Fibroblast of lung (primary cell): ENCODE results near the gene PIK3C3. TPM values are rescaled to one million over a fixed set of nuclear protein-coding genes. Genes with fewer than 3 reads are reported as not detected.
"Not testable (repeated sequence)": the region's sequence is repeated elsewhere in the genome, so short reads cannot be mapped to it uniquely, and the experiment has no call there.

Source experiments
- DNase-seq, 2 donors: peaks; one replicate each; pipeline versions ENCODE4 v3.0.0 to v3.0.0-alpha.2; 2010; ENCODE audit warnings: low read depth in 2 of 2
- H2AFZ ChIP-seq: 2 replicates; pipeline ENCODE4 v1.5.1; 2012; ENCODE audit warnings: low read length, control low read depth, inconsistent platforms
- H3K27ac ChIP-seq: 2 replicates; pipeline ENCODE4 v1.5.1; 2011; ENCODE audit warnings: low read length, control low read depth; ENCODE audit not compliant: insufficient read depth
- H3K27me3 ChIP-seq: 2 replicates; pipeline ENCODE4 v1.5.1; 2011; ENCODE audit warnings: mild to moderate bottlenecking, low read length; ENCODE audit not compliant: control insufficient read depth, insufficient read depth
- H3K36me3 ChIP-seq: 2 replicates; pipeline ENCODE4 v1.5.1; 2011; ENCODE audit warnings: low read length; ENCODE audit not compliant: control insufficient read depth, insufficient read depth
- H3K4me1 ChIP-seq: 2 replicates; pipeline ENCODE4 v1.5.1; 2011; ENCODE audit warnings: low read length; ENCODE audit not compliant: control insufficient read depth, insufficient read depth; ENCODE audit errors: extremely low read depth
- H3K4me2 ChIP-seq: 2 replicates; pipeline ENCODE4 v1.5.1; 2011; ENCODE audit warnings: low read length, control low read depth; ENCODE audit not compliant: insufficient read depth; ENCODE audit errors: extremely low read depth
- H3K4me3 ChIP-seq, 4 experiments: fragments of 200-600 bp in 1 of 4; sonication (generic) in 1 of 4; replicated peaks in 1 of 4; 2 replicates each; pipeline ENCODE4 v1.5.1; 2011 to 2016; ENCODE audit warnings: low read length in 4 of 4, low read depth in 3 of 4, mild to moderate bottlenecking in 3 of 4, control low read depth in 2 of 4, inconsistent platforms in 1 of 4, mixed read lengths in 1 of 4; ENCODE audit not compliant: insufficient read depth in 1 of 4; ENCODE audit errors: control extremely low read depth in 1 of 4
- H3K79me2 ChIP-seq: 2 replicates; pipeline ENCODE4 v1.5.1; 2012; ENCODE audit warnings: mild to moderate bottlenecking, low read length, inconsistent platforms; ENCODE audit not compliant: control insufficient read depth, insufficient read depth
- H3K9ac ChIP-seq: 2 replicates; pipeline ENCODE4 v1.5.1; 2011; ENCODE audit warnings: mild to moderate bottlenecking, low read length, control low read depth; ENCODE audit not compliant: insufficient read depth
- H3K9me3 ChIP-seq: 2 replicates; pipeline ENCODE4 v1.5.1; 2012; ENCODE audit warnings: low read depth, low read length; ENCODE audit not compliant: control insufficient read depth, insufficient read depth
- H4K20me1 ChIP-seq: 2 replicates; pipeline ENCODE4 v1.5.1; 2011; ENCODE audit warnings: low read length; ENCODE audit not compliant: control insufficient read depth, insufficient read depth; ENCODE audit errors: extremely low read depth
- EZH2 ChIP-seq: IDR thresholded peaks from 2 replicates; pipeline ENCODE4 v1.5.1; 2012; ENCODE audit warnings: low read length, control low read depth, mild to moderate bottlenecking; ENCODE audit errors: missing control alignments
- polyA plus RNA-seq, 2 donors: library from polyadenylated mRNA; depleted of rRNA in 1 of 2; stranded (reverse) in 1 of 2; unstranded in 1 of 2; fragments of >200 nt; gene quantifications; 2 replicates each; pipeline ENCODE4 v1.2.1, GENCODE V29; 2011 to 2012; ENCODE audit warnings: missing spikeins in 1 of 2
- total RNA-seq: library from RNA; depleted of rRNA; stranded (reverse); fragments of >200 nt; gene quantifications from 2 replicates; pipeline ENCODE4 v1.2.1, GENCODE V29; 2014
- TF ChIP-seq, protein P1 (sequence below), 2 donors: IDR thresholded peaks in 1 of 2; conservative IDR thresholded peaks in 1 of 2; 1 replicate in 1 of 2; 2 replicates in 1 of 2; pipeline ENCODE4 v1.5.1; 2011 to 2012; ENCODE audit warnings: low read length in 2 of 2, control low read depth in 1 of 2, inconsistent platforms in 1 of 2, low read depth in 1 of 2, mild to moderate bottlenecking in 1 of 2

Gene PIK3C3
- total and polyA plus RNA-seq, 2 donors (not counting 1 experiment from before 2014, with no cell fraction given), result 28.9 to 58.6 TPM

DNA sequence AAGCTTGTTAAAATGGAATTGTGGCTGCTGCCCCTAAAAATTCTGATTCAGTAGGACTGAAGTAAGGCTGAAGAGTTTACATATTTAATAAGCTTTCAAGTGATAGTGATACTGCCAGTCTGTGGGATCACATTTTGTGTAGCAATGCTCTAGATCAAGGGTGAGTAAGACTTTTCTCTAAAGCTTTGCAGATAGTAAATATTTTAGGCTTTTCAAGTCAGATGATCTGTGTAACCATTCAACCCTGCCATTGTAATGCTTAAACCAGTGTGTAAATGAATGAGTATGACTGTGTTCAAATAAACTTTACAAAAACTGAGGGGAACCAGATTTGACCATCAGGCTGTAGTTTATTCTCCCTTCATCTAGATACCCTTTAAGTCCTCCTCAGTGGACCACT, 92.7 kb downstream of the PIK3C3 start:
- no peaks in the 10 kb centered on the region for H3K27me3 ChIP-seq
- TF ChIP-seq, protein P1, sequence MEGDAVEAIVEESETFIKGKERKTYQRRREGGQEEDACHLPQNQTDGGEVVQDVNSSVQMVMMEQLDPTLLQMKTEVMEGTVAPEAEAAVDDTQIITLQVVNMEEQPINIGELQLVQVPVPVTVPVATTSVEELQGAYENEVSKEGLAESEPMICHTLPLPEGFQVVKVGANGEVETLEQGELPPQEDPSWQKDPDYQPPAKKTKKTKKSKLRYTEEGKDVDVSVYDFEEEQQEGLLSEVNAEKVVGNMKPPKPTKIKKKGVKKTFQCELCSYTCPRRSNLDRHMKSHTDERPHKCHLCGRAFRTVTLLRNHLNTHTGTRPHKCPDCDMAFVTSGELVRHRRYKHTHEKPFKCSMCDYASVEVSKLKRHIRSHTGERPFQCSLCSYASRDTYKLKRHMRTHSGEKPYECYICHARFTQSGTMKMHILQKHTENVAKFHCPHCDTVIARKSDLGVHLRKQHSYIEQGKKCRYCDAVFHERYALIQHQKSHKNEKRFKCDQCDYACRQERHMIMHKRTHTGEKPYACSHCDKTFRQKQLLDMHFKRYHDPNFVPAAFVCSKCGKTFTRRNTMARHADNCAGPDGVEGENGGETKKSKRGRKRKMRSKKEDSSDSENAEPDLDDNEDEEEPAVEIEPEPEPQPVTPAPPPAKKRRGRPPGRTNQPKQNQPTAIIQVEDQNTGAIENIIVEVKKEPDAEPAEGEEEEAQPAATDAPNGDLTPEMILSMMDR (conservative IDR thresholded peaks at IDR 0.05 in 1 of 2, IDR thresholded peaks at IDR 0.05 in 1 of 2; ENCODE audit: low read depth in 1 of 2, low read length in 2 of 2), result no peak
- TF ChIP-seq EZH2, result no peak
- no peaks in the 10 kb centered on the region for H3K4me1 ChIP-seq
- H3K9ac ChIP-seq, result no peak overlapping the region
- no peaks in the 10 kb centered on the region for H3K9me3 ChIP-seq
- H3K36me3 ChIP-seq, result no peaks in the 10 kb centered on the region
- H3K4me2 ChIP-seq, result peak overlapping the region; percentile 33
- peak; percentile 35 to 44 for DNase-seq
- no peak overlapping the region for H2AFZ ChIP-seq
- H3K4me3 ChIP-seq, result no peak overlapping the region
- peak overlapping the region; percentile 53 for H3K27ac ChIP-seq
- H4K20me1 ChIP-seq, result no peaks in the 10 kb centered on the region
- H3K79me2 ChIP-seq, result no peaks in the 10 kb centered on the region

DNA sequence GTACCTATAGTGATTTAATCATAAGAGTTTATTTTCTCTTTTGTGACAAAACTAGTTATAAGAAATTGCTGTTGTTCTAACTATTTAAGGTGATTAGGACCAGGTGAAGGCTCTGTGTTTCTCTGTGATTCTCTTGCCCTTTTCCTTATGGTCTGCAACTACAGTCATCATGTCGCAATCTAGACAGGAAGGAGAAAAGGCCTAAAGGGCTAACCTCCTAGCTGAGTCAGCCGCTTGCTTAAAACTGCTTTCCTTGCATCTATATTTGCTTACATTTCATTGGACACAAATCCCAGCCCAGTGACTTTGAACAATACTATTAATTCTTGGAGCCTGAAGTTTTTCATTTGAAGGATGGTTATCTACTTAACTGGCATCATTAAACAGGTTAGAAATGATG, 93.1 kb downstream of the PIK3C3 start:
- peak overlapping the region; percentile 53 for H3K27ac ChIP-seq

DNA sequence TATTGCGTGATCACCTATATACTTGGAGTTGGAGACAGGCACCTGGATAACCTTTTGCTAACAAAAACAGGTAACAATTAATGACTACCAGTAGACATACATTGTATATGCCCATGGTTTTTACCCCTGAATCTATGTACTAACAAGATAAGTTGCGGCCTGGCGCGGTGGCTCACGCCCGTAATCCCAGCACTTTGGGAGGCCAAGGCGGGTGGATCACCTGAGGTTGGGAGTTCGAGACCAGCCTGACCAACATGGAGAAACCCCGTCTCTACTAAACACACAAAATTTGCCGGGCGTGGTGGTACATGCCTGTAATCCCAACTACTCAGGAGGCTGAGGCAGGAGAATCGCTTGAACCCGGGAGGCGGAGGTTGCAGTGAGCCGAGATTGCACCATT, 94.5 kb downstream of the PIK3C3 start:
- not testable (repeated sequence) for DNase-seq

More for the DNA sequence above, 93.1 kb downstream of the PIK3C3 start:
- Histone ChIP-seq H3K27me3 (no peaks in the 10 kb centered on the region), H4K20me1 (no peaks in the 10 kb centered on the region), H3K9ac (no peak overlapping the region), H3K9me3 (no peaks in the 10 kb centered on the region), H3K4me2 (peak overlapping the region; percentile 33), H3K4me3 (no peak overlapping the region), H3K4me1 (no peaks in the 10 kb centered on the region), H2AFZ (no peak overlapping the region), H3K36me3 (no peaks in the 10 kb centered on the region), H3K79me2 (no peaks in the 10 kb centered on the region)
- TF ChIP-seq EZH2, result no peak
- TF ChIP-seq, protein P1 (conservative IDR thresholded peaks at IDR 0.05 in 1 of 2, IDR thresholded peaks at IDR 0.05 in 1 of 2; ENCODE audit: low read depth in 1 of 2, low read length in 2 of 2), result no peak
- peak; percentile 87 to 90 for DNase-seq

More for the DNA sequence above, 94.5 kb downstream of the PIK3C3 start:
- not testable (repeated sequence) for H3K9me3 ChIP-seq, H3K36me3 ChIP-seq, H3K79me2 ChIP-seq, H4K20me1 ChIP-seq, H2AFZ ChIP-seq, H3K27ac ChIP-seq, H3K27me3 ChIP-seq, H3K4me3 ChIP-seq, H3K4me2 ChIP-seq, H3K9ac ChIP-seq, H3K4me1 ChIP-seq
